Stomach (tissue), 4 donors: ENCODE data around the gene STIL.

Experiments used
- CTCF ChIP-seq, 7 experiments: fragments of 450-650 bp in 4 of 7; fragments of 200-600 bp in 3 of 7; sonication (generic) in 3 of 7; IDR thresholded peaks; one replicate each; pipeline ENCODE4 v1.5.1; 2016 to 2019; ENCODE audit warnings: antibody characterized with exemption in 7 of 7, control low read depth in 2 of 7, mild to moderate bottlenecking in 1 of 7
- EP300 ChIP-seq: sonication (generic); formaldehyde crosslinking; IDR thresholded peaks from one replicate; pipeline ENCODE4 v1.6.1; 2017; ENCODE audit warnings: antibody characterized with exemption

- TF ChIP-seq CTCF (IDR thresholded peaks at IDR 0.05) (no peak), EP300 (no peak)
Measured at GRCh38 chr1:47216278-47217059, 97.5 kb downstream of the STIL start.
